Measurements from ENCODE around the gene CSPG5.
A peak's percentile ranks its signal among the peaks of the same experiment; 100 is the strongest.

The CSPG5 gene

DNA sequence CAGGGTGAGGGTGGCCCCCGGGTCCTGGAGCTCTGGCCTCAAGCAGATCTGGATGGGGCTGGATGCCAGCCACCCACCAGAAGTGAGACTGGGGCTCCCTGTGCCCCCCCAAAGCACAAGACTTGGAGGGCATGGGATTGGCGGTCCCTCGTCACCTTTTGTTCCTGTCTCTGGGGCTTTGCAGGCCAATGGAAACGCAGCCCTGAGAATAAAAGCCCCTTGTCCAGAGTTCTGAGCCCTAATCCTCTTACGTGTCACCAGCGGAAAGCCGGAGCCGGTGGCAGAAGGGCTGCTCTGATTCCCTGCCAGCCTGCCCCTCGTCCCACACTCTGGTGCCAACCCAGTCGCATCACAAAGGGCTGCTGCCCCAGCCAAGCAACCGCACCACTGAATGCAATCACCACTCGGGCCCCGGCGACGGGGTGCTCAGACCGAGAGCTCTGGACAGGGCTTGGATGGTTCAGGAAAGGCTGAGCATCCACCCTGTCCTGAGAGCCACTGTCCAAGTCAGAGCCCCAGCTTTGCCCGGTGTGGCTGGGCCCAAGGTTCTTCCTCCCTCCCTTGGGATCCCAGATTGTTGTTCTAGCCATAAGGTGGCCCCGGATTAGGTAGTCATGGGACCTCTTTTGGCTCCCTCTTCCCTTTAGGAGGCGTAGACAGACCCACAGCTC, 42.3 kb downstream of the CSPG5 start:
- no peak for DNase-seq

DNA sequence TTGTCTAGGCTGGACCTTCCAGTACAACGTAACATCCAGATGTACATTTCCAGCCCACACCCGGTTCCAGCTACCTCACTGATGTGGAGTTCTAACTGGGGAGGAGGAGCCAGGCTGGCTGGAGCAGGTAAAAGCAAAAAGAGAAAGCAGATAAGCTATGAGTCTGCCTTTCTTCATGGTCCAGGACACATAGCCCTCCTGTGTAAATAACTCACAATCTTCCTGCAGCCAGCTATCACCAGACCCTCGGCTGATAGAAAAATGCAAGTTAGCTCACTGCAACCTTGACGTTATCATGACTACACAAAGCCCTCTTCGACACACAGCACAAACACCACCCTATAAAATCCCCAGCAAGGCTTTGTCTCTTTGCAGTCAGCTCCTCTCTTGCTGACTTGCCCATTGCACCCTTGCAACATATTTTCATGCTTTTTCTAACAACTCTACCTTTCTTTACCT, 44.6 kb downstream of the CSPG5 start:
- no peak for DNase-seq

DNA sequence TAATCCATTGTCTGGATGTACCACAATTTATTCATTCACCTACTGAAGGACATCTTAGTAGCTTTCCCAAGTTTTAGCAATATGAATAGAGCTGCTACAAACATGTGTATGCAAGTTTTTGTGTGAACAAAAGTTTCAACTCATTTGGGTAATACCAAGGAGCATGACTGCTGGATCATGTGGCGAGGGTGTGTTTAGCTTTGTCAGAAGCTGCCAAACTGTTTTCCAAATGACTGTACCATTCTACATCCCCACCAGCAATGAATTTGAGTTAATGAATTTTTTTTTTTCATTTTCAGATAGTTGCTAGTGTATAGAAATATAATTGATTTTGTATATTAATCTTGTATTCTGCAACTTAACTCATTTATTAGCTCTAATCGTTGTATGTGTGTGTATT, 45.2 kb downstream of the CSPG5 start:
- DNase-seq, result no peak

DNA sequence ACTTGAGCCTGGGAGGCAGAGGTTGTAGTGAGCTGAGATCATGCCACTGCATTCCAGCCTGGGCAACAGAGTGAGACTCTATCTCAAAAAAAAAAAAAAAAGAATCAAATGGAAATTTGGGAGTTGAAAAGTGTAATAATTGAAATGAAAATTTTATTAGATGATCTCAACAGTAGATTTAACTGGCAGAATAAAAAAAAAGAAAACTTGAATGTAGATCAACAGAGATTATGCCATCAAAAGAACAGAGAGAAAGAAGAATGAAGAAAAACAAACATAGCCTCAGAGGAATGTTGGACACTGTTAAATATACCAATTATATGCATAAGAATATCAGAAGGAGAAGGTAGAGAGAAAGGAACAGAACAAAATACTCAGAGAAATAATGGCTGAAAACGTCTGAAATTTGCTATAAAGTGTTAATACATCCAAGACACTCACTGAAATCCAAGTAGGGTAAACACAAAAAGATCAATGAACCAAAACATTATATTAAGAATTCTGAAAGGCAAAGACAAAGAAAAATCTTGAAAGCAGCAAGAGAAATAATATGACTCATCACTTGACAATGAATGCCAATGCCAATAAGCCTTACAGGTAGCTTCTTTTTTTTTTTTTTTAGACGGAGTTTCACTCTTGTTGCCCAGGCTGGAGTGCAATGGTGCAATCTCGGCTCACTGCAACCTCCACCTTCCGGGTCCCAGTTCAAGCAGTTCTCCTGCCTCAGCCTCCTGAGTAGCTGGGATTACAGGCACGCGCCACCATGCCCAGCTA, 50.5 kb downstream of the CSPG5 start:
- no peak for DNase-seq

DNA sequence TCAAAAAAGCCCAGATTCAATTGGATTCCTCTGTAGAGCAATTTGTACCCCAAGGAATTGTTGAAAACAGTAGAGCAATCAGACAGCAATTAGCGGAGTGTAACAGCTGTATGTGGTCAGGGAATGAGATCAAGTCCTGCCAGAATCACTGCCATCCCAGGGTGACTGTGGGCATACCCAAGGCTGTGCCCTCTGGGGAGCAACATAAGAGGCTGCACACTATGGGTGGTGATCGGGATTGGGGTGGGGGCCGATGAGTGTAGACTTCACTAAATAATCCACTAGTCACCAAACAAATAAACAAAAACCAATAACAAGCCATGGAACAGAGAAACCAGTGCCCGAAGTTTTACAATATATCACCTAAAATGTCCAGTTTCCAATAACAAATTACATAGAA, 53.0 kb downstream of the CSPG5 start:
- no peak for DNase-seq

DNA sequence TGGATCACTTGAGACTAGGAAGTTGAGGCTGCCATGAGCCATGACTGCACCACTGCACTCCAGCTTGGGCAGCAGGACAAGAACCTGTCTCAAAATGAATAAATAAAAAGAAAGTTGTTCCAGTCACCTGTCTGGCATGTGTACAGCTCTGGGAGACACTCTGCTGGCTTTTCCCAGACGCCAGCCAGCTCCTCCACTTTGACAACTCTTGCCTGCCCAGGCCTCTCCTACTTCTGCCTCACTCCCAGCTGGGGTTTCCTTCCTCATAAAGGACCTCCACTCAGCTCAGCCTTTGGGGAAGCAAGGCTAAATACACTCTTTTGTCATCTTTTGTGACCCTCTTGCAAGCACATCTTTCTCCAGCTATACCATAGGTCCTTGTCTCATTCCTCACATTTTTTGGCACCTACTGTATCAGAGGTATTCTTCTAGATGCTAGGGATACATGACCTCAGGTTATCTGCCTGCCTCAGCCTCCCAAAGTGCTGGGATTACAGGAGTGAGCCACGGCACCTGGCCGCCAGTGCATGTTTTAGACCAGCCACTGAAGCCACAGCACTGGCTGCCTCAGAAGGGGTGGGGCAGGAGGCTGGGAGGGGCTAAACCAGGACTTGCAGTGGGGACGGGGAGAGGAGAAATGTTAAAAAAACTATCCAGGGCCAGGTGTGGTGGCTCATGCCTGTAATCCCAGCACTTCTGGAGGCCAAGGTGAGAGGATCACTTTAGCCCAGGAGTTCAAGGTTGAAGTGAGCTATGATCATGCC, 55.2 kb downstream of the CSPG5 start:
- DNase-seq, result no peak

DNA sequence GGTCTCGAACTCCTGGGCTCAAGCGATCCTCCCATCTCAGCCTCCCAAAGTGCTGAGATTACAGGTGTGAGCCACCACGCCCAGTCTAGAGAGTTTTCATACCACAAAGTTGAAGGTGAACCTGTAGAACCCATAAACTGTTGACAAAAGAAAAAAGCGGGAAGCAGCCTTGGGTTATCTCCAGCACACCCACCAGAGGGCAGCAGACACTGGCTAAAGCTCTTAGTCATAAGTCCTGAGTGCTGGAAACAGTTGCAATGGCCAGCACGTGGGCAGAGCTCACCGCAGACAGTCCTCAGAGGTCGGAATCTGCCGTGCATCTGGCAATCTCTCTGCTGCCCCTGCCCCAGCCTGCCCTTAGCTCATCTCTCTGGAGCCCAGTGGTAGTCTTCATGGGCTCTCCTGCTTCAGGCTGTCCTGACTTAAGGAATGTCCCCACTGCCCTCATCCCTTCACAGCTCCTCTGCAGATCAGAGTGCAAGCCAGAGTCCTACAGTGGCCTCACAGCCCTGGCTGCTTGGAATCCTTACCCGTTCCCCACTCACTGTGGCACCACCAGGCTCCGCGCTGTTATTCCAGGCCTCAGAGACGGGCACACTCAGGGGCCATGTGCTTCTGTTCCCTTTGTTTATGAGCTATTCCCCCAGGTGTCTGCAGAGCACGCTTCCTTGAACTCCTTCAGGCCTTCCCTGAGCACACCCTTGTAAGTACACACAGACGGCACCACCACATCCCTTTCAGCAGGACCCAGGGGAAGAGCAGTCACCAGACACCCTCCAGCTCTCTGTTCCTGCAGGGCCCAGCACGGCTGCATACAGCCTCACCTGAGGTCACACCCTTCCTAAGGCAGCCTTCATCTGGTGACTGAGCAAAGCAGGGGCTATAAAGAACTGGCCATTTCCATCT, 56.3 kb downstream of the CSPG5 start:
- peak; percentile 97 for DNase-seq

DNA sequence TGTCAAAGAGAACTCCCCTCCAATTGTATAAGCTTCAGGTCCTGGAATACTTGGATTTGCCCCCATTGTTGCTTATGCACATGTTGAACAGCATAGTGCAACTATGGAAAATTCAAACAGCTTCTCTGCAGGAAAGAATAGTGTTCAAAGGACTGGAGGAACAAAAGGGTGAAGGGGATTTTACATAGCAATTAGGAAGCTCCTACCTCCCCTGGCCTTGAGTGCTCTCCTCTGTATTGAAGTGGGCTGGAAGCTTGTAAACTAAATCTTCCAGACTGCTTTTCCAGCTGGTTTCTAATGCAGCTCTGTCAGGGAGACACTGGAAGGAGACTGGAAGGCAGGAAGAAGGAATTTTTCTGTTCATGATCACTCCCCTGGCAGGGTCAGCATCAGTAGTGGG, 57.9 kb downstream of the CSPG5 start:
- no peak for DNase-seq

DNA sequence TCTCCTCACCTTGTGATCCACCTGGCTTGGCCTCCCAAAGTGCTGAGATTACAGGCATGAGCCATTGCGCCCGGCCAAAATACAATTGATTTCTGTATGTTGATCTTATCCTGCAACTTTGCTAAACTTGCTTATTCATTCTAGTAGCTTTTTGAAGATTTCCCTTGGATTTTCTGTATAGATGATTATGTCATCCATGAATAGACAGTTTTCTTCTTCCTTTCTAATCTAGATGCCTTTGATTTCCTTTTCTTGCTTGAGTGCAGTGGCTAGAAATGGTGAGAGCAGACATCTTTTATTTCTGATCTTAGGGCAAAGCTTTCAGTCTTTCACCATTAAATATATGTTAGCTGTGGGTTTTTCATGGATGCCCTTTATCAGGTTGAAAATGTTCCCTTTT, 60.7 kb downstream of the CSPG5 start:
- DNase-seq, result no peak

DNA sequence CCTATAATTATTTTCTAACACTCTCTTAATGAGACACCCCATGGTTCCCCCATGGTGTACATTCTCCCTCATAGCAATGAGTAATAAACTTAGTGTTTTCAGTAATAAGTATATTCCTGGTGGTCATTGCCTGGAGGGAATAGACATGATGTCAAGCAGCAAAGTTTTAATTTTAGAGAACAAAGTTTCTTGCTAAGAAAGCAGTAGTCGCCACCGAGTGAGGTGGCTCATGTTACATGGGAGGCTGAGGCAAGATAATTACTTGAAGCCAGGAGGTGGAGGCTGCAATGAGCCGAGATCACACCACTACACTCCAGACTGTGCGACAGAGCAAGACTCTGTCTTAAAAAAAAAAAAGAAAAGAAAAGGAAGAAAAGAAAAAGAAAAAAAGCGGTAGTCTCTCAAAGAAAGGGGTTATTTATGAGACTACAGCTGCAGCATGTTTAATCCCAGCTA, 62.8 kb downstream of the CSPG5 start:
- DNase-seq, result no peak

DNA sequence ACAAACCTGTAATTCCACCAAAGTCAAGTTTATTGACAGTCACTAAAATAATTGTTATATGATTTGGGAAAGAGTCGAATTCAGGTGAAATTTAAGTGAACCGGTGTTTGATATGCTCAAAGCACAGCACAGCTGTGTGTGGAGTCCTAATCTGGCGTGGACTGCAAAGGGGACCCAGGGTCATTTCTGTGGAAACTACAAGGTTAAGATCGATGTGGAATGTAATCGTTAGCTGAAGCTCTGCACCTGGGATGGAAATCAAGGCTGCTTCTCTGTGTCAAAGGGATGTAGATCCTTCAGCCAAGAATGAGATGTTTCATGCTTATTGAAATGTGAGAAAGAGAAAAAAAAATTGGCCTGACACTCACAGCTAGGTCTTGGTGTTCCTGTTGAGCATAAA, 63.6 kb downstream of the CSPG5 start:
- DNase-seq, result no peak

DNA sequence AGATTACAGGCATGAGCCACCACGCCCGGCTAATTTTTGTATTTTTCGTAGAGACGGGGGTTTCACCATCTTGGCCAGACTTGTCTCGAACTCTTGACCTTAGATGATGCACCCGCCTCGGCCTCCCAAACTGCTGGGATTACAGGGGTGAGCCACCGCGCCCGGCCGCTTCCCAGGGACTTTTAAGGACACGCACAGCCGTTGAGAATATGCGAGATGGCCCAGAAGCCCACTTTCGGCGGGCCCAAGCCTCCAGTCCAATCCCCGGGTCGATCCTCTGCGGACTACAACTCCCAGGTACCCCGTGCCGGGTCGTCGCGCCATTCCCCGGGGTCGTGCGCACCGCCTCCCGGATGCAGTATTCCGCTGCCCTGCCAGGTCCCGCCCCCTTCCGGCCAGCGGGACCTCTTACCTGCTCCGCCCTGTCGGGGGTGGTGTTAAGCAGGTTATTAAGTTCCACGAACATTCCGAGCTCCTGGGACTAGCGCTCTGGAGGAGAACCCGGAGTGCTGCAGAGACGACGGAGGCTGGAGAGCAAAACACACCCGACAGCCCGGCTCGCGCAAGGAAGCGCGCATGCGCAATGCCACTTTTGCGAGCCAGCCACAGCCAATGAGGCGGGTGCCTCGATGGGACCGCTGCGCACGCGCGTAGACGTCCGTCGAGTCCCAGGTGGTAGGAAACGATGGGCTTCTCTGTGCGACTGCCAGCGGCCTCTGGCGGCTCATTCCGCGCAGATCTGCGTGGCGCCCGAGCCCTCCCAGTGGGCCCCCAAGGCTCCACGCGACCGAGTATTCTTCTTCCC, 65.3 kb downstream of the CSPG5 start, which contains the start of gene ELP6:
TSS of gene ELP6 (minus strand) at position 588 of the 805 bp plus-strand sequence. CDS start at position 466, 122 bp downstream.
- DNase-seq, result peak; percentile 99

DNA sequence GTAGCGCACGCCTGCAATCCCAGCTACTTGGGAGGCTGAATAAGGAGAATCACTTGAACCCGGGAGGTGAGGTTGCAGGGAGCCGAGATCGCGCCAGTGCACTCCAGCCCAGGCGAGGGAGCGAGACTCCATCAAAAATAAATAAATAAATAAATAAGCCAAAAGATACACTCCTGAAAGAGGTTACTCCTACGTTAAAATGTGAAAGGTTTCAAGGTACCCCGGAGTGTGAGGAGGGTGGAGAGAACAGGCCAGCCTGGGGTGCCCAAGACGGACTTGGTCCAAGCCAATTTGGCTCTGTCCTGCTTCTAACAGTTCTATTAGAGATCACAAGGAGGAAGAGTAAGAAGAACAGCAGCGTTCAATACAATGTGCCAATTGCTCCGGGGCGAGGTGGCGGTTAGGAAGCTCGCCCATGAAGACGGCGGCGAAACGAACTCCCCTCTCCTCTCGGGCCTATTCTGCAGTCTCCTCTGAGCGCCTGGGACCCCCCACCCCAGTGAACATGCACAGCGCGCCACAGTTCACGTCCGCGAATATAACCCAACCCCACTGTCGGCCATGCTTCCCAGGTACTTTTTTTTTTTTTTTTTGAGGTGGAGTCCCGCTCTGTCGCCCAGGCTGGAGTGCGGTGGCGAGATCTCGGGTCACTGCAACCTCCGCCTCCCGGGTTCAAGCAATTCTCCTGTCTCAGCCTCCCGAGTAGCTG, 66.1 kb downstream of the CSPG5 start:
- peak; percentile 55 for DNase-seq
